Measurements from ENCODE around the gene GLIS1.

Gene GLIS1

DNA sequence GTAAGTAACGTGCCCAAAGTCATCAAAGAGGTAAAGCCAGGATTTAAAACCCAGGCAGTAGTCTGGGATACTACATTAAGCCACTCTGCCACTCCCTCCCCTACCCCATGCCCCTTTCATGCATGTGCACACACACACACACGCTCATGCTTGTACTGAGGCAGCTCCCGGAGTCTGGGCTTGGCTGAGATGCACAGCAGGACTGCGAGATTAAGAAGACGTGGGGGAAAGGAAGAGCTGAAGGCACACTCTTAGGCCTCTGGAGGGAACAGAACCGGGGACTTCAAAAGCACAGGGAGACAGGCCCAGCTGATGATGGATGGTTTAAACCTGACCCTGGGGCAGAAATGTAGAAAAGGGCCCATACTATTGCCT lies 98.3 kb downstream of the GLIS1 start:
- in situ Hi-C loops (cut with MboI; ENCODE audit: low sequenced_read_pairs), result no loop called here

DNA sequence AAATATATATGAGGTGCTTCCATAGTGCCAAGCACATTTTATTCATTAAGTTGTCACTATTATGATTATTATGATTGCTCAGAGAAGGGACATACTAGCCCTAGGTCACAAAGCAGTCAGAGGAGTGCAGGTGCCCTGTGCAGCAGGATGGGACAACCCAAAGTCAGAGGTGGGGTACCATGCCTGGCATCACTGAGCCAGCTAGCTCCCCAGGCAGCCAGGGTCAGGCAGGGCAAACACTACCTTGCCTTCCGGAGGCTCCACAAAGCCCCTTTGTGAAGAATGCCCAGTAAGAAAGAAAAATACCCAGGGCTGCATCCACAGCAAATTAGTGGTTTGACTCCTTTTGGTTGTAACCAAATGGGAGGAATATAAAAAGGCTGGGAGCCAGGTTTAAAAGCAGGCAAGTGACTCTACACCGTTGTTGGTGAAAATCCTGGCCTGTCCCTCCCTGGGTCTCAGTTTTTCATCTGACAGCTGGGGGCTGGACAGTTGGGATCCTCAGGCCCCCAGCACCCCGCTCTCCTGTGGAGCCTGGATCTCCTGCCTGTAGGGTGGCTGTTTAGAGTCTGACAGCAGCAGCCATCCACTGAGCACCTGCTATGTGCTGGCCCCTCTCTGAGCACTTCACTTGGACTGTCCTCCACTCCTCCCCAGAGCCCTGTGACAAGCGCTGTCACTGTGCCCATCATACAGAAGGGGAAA lies 98.8 kb downstream of the GLIS1 start:
- in situ Hi-C loops (cut with MboI; ENCODE audit: low sequenced_read_pairs), result no loop called here

DNA sequence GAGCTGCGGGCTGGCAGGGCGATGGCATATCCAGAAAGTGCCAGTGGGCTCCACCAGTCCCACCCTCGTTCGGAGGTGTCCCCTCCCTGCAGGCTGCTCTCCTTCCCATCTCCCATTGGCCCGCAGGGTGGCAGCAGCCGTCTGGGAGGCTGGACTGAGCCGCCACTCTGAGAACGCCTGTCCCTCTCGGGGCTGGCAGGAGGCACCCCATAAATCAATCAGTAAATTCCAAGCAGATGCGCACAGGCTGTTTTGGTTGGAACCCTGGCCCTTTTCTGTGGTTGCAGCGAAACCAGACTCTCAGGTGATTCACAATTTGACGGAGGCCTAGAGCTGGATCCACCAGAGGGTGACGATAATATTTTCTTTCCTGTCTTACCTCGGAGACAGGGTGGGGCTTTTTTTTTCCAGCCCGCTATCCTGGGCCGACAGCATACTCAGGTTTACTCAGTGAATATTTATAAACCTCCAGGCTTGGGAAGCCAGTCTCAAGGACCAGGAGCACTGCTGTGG lies 99.7 kb downstream of the GLIS1 start:
- in situ Hi-C loops (cut with MboI; ENCODE audit: low sequenced_read_pairs), result no loop called here

DNA sequence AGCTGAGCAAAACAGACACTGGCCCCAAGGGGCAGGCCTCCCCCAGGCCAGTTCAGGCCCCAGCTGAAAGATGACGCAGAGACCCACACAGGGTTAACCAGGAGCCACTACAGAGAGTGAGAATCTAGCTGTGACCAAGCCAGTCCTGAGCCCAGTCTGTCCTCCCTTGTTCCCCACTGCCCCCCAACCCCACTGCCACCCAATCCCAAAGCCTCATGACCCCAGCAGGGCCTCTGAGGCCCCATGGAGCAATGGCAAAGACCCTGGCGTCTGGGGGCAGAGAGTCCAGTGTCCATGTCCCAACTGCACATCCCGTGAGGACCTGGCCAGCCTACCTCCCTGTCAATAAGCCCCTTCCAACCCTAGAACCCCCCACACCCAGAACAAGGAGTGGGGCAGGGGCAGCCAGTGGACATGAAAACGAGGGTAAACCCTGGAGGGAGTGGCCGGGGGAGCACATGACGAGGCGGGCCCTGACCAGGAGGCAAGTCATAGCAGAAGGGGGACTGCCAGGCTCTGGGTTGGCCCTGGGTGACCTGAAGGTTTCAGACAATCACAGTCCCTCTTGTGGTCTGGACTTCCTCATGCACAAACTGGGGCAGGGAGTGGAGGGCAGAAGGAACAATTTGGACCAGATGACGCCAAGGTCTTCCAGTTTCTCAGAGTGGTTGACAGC lies 100.5 kb downstream of the GLIS1 start:
- in situ Hi-C loops (cut with MboI; ENCODE audit: low sequenced_read_pairs), result no loop called here

DNA sequence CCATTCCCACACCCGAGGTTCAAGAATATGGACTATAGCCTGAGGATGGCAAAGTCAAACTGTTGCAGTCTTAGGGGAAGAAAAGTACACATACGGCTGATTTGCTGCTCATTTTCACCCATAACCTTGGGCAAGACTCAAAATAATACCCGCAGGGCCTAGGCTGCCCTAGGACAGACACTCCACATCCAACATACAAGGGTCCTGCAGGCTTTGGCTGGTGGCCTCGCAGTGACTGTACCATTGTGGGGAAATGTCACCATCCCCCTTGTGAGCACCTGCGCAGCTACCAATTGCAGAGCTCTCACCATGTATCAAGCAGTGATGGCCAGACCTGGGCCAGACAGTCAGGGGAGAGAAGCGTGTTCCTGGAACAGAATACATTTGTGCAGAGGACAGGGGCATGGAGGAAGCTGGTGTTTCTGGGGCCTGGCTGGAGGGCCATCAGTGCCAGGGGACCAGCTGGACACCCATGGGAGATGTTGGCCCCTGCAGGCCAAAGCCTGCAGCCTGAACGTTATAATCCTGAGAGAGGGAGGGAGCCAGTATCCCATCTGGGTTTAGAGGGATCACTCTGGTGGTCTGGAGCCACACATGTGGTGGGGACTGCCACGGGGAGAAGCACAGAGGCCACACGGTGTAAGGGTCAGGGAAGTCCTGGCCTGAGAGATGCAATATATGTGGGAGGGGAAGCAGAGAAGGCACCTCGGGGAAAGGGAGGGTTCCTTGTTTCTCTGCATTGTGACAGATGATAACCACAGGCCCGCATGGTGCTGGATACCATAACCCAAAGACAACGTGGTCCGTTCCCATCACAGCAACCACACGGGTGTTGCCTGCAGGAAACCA lies 101.2 kb downstream of the GLIS1 start:
- in situ Hi-C loops (cut with MboI; ENCODE audit: low sequenced_read_pairs), result no loop called here

DNA sequence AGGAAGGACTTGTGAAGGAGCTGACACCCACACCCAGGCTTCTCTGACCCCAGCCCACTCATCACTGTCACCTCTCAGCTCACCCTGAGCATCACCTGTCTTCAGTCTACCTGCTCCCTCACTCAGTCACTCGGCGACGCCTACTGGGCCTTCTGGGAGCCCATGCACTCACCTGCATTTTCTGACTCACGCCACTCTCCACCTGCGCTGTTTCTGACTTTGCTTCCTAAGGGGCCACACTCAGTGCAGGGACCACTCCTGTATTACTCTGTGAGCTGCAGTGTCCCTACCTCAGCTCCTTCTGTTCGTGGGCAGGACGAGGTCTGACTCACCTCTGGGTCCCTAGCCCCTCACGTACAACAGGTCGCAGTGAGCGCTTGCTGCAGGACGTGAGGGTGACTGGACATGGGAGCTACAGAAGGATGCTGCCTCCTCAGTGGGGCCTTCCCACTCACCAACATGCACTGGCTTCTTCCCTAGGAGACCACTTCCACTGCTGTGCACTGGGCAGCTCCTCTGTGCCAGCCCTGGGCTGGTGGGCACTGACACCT lies 102.3 kb downstream of the GLIS1 start:
- in situ Hi-C loops (cut with MboI; ENCODE audit: low sequenced_read_pairs), result no loop called here

DNA sequence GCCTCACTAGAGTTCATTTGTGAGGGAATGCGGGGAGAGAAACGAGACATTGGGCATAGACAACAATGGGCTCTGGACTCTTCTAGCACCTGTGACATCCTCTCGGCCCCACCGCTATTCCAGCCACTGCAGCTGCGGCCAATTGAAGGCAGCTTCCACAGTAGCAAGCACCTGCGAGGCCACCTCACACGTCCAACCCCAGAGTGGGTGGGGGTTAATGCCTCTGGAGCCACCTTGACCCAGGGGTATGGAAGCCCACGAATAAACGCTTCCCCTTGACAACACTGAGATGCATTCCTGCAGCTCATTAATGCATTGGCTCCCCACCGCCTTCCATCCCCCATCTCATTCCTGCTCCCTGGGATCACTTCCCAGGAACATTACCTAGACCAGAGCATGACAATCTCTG lies 104.4 kb downstream of the GLIS1 start:
- in situ Hi-C loops (cut with MboI; ENCODE audit: low sequenced_read_pairs), result no loop called here

DNA sequence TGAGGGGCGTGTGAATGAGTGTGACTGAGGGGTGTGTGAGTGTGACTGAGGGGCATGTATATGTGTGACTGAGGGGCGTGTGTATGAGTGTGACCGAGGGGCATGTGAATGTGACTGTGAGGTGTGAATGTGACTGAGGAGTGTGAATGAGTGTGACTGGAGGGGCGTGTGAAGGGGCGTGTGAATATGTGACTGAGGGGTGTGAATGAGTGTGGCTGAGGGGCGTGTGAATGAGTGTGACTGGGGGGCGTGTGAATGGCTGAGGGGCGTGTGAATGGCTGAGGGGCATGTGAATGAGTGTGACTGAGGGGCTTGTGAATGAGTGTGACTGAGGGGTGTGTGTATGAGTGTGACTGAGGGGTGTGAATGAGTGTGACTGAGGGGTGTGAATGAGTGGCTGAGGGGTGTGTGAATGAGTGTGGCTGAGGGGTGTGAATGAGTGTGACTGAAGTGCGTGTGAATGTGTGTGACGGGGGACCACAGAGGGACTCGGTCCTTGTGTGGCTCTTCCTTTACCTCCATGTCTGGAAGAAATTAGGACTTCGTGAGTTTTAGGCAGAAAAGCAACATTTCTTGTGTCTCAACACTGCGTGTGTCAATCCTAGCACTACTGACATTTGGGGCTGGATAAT lies 105.8 kb downstream of the GLIS1 start:
- in situ Hi-C loops (cut with MboI; ENCODE audit: low sequenced_read_pairs), result no loop called here

DNA sequence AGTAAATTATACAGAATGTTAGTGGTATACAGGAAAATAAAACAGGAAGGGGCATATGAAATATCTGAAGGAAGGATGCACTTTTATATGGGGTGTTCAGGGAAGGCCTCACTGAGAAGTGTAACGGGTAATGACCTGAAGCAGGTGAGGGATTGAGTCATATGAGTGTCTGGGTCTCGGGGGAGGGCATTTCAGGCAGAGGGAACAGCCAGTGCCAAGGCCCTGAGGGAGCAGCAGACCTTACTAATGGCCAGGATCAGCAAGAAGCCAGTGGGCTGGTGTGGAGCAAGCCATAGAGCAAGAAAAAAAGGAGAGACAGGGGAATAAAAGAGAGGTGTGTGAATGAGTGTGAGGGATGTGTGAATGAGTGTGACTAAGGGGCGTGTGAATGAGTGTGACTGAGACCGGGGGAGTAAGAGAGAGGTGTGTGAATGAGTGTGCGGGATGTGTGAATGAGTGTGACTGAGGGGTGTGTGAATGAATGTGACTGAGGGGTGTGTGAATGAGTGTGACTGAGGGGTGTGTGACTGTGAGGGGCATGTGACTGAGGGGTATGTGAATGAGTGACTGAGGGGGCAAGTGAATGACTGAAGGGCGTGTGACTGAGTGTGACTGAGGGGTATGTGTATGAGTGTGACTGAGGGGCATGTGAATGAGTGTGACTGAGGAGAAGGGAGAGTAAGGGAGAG lies 107.2 kb downstream of the GLIS1 start:
- in situ Hi-C loops (cut with MboI; ENCODE audit: low sequenced_read_pairs), result no loop called here

DNA sequence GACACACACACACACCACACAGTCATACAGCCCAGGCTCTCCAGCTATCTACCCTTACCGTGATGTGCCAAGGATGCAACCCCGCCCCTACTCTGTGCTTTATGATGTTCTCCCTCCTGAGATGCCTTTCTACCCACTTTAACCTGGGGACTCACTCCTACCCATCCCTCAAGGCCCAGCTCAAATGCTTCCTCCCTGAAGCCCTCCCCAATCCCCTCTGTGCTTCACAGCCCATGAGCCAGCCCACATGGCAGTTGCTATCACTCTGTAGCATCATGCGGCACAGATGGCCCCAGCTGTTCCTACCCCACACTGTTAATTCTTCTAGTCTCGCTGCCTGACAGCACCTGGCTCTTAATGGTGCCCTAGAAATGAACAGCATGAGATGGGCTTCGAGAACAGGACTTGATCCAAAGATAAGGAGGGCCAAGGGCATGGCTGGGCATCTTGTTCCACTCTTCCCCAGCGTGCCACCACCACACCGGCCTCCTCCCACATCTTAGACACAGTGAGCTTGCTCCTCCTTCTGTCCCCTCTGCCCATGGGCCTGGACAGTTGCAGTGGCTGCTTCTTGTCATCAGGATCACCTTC lies 109.8 kb downstream of the GLIS1 start:
- in situ Hi-C loops (cut with MboI; ENCODE audit: low sequenced_read_pairs), result no loop called here

DNA sequence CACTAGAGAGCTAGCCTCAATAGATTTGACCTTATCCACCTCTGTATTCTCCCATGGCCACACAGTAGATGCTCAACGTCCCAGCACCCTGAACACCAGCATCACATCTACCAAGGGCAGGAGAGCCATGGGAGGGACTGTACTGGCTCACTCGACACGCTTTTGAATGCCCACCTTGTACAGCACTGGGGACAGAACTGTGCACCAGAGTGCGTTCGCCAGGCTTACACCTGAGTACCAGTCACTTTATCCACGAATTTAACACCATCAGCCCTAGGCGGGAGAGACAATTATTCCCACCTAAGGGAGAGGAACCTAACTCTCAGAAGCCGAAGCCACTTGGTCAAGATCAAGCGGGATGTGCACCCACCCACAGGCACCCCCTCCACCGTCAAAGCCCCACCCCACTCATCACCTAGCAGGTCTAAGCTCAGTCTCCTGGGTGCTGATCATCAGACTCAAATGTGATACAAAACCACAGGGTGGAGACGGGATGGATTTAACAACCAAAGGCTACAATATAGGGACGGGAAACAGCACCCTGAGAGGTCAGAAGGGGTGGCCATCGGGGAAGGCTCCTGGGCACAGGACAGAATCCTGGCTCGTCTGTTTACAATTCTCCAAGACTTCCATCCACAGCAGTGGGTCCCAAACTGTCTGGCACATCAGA lies 110.5 kb downstream of the GLIS1 start:
- in situ Hi-C loops (cut with MboI; ENCODE audit: low sequenced_read_pairs), result no loop called here

DNA sequence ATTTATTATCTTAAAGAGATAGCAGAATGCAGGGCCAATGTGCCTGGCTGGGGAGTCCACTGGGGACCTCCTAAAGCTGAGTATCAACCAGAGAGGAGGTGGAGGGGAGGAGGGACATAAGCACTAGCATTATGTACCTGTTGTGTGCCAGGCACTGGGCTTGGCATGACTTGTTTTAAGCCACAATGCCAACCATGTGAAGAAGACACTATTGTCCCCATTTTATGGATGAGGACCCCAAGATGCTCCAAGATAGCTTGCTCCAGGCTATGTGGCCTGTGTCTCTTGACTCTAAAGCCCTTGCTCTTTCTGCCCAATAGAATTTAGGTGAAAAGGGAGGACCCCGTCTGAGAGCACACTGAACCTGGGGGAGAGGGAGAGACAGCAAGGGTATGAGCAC lies 111.3 kb downstream of the GLIS1 start:
- in situ Hi-C loops (cut with MboI; ENCODE audit: low sequenced_read_pairs), result no loop called here

DNA sequence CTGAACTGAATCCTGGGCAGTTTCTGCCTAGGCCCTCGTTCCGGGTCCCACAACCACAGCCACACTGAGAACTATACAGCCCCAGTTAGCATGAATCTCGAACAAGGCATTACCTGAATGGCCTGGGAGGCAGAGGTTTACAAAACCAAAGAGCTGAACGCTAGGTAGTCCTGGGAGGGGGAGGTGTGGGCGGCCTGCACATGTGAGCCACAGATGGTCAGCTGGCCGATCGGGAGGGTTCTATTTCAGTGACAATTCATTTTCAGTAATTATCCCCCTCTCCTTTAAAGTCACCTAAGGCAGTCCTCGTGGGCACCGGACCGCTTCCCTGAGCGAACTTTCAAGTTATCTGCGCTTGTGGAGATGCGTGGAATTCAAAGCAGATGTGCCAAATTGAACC lies 111.9 kb downstream of the GLIS1 start:
- in situ Hi-C loops (cut with MboI; ENCODE audit: low sequenced_read_pairs), result no loop called here

DNA sequence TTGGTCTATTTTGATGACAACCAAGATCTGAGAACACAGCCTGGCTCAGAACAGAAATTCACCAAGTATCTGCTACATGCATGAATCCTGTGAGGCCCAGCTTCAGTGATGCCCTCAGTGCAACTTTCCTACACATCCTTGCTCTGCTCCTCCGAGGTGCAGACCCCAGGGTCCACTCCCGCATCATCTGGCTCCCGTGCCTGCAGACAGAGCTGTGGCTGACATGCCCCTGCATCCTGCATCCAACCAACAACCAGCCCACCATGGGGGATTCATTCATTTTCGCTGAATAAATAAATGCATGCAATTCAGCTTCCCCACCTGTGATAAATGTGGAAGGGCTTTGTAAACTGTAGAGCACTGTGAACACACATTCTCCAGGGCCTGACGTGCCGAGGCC lies 112.3 kb downstream of the GLIS1 start:
- in situ Hi-C loops (cut with MboI; ENCODE audit: low sequenced_read_pairs), result no loop called here

DNA sequence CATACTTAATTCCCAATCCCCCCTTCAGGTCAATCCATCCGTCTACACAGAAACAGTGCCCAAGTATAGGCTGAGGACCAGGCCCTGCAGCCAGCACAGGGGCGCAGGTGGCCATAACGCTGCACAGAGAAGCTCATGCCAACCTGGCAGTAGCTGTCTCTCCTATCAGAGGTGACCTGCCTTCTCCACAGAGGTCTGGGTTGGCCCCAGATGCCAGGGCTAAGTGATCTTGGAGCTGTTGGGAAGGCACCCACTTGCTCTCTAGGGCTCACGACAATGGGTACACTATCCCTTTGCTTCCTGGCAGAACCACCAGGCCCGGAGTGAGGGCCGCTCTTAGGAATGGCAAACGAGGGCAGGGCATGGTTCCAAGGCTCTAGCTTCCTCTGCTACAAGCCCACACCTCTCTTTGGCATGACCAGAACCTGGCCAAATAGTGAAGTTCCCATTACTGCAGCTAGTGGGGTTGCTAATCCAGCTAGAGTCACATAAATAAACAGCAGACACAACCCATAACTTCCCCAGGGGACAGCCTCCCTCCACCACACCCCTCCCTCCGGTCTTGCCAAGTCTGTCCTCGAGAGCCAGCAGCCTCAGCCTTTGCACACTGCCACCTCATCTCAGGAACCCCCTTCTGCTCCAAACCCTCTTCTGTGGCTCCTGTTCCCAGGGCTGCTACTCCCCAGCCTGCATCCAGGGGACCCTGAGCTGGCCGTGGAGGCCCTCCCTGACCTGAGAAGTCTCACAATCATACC lies 113.0 kb downstream of the GLIS1 start:
- in situ Hi-C loops (cut with MboI; ENCODE audit: low sequenced_read_pairs), result no loop called here

DNA sequence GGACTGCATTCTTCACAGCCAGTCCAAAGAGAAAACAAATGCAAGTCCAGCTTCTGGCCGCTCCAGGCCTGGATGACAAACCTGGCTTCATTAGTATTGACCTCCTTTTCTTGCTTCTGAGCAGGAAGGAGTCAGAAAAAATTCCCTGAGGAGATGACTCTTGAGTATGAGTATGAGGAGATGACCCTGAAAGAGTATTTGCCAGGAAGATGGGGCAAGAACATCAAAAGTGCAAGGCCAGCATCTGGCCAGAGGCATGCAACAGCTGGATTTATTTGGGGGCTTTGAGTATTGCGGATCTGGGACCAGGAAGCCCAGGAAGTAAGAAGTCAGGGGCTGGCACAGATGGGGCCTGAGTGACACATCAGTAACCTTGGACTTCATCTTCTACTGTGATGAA lies 113.9 kb downstream of the GLIS1 start:
- in situ Hi-C loops (cut with MboI; ENCODE audit: low sequenced_read_pairs), result no loop called here

DNA sequence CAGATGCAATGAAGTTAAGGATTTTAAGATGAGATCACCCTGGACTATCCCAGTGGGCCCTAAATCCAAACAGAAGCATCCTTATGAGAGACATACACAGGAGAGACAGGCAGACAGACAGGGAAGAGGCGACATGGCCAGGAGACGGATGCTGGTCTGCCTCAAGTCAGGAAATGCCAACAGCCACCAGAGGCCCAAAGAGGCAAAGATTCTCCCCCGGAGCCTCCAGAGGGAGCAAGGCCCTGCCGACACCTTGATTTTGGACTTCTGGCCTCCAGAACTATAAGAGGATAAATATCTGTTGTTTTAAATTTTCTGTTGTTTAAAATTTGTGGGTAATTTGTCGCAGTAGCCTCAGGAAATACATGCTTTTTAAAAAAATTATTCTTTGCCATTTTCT lies 116.4 kb downstream of the GLIS1 start:
- in situ Hi-C loops (cut with MboI; ENCODE audit: low sequenced_read_pairs), result no loop called here

DNA sequence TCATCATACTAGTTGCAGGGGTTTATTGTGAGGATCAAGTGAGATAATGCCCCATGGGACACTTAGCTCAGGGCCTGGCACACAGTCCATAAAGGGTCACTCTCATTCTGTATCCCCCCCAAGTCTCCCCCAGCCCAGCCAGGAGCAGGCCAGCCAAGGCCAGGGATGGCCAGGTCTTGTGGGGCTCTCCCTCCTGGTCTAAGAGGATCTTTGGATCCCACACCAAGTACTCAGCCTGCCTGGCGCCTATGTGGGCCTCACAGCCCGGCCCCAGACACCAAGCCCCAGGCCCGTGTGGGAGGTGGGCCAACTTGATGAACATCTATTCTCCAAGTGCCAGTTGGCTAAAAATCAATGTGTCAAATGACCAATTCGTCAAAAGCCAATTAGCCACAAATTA lies 117.8 kb downstream of the GLIS1 start:
- in situ Hi-C loops (cut with MboI; ENCODE audit: low sequenced_read_pairs), result no loop called here
